HuH-7.5 (cell line): ENCODE results near the gene C3orf52.
A peak's percentile ranks its signal among the peaks of the same experiment; 100 is the strongest.
"Not testable (repeated sequence)": the region's sequence is repeated elsewhere in the genome, so short reads cannot be mapped to it uniquely, and the experiment has no call there.

Source experiments
- DNase-seq: peaks from one replicate; pipeline ENCODE4 v3.0.0; 2011; ENCODE audit warnings: low spot score

The C3orf52 gene

GRCh38 chr3:112086076-112086854 lies at the start of gene C3orf52:
TSS of gene C3orf52 (plus strand) at chr3:112086389. CDS start at chr3:112086408, 19 bp downstream.
- DNase-seq: peak; percentile 92

GRCh38 chr3:112037194-112037593 lies 49.0 kb upstream of the C3orf52 start:
- not testable (repeated sequence) for DNase-seq

- DNase-seq: no peak
These were observed 47.3 kb upstream of the C3orf52 start for GRCh38 chr3:112038863-112039262.

- no peak for DNase-seq
These were observed 44.9 kb upstream of the C3orf52 start for GRCh38 chr3:112041321-112041720.

GRCh38 chr3:112042842-112043280 lies 43.3 kb upstream of the C3orf52 start:
- no peak for DNase-seq

GRCh38 chr3:112043621-112044201 lies 42.5 kb upstream of the C3orf52 start:
- peak; percentile 44 for DNase-seq

- no peak for DNase-seq
These were observed 39.6 kb upstream of the C3orf52 start for GRCh38 chr3:112046599-112046998.

- DNase-seq: no peak
These were observed 38.9 kb upstream of the C3orf52 start for GRCh38 chr3:112047264-112047663.

GRCh38 chr3:112048911-112049310 lies 37.3 kb upstream of the C3orf52 start:
- DNase-seq: no peak

GRCh38 chr3:112053229-112053628 lies 33.0 kb upstream of the C3orf52 start:
- DNase-seq: no peak

GRCh38 chr3:112056451-112056929 lies 29.7 kb upstream of the C3orf52 start:
- DNase-seq: no peak

GRCh38 chr3:112059497-112059896 lies 26.7 kb upstream of the C3orf52 start:
- DNase-seq: no peak

- DNase-seq: no peak
These were observed 25.0 kb upstream of the C3orf52 start for GRCh38 chr3:112061152-112061551.

GRCh38 chr3:112072387-112073060 lies 13.7 kb upstream of the C3orf52 start:
- DNase-seq: not testable (repeated sequence)

- DNase-seq: no peak
These were observed 12.2 kb upstream of the C3orf52 start for GRCh38 chr3:112074006-112074405.

- DNase-seq: peak; percentile 59
These were observed 11.3 kb upstream of the C3orf52 start for GRCh38 chr3:112074616-112075497.

- no peak for DNase-seq
These were observed 7.8 kb upstream of the C3orf52 start for GRCh38 chr3:112078125-112079083.

GRCh38 chr3:112083239-112083638 lies 3.0 kb upstream of the C3orf52 start:
- DNase-seq: no peak

- no peak for DNase-seq
These were observed 1.0 kb upstream of the C3orf52 start for GRCh38 chr3:112084980-112085705.

GRCh38 chr3:112085735-112086075 lies 484 bp upstream of the C3orf52 start:
- no peak for DNase-seq
